ENCODE measurements around the gene PTGDR2. TPM values are rescaled to one million over a fixed set of nuclear protein-coding genes. Genes with fewer than 3 reads are reported as not detected.

The PTGDR2 gene
- total and polyA plus RNA-seq, 2 experiments from 2014 or later, result 0.06 TPM; not detected in 1

- no peaks in the 10 kb centered on the region for H3K79me2 ChIP-seq (ENCODE audit: insufficient read depth)
- TF ChIP-seq EZH2phosphoT487 (IDR thresholded peaks at IDR 0.05; ENCODE audit: insufficient read depth, low read depth) (no peak), EZH2 (IDR thresholded peaks at IDR 0.05; ENCODE audit: insufficient read depth, poor library complexity, severe bottlenecking) (no peak)
- no peak for DNase-seq
Measured at GRCh38 chr11:60866911-60867870, 11.4 kb upstream of the PTGDR2 start, which contains the start of gene ZP1. Gene ZP1 (plus strand): TSS chr11:60867542. CDS start chr11:60867562, 20 bp downstream.

DNA sequence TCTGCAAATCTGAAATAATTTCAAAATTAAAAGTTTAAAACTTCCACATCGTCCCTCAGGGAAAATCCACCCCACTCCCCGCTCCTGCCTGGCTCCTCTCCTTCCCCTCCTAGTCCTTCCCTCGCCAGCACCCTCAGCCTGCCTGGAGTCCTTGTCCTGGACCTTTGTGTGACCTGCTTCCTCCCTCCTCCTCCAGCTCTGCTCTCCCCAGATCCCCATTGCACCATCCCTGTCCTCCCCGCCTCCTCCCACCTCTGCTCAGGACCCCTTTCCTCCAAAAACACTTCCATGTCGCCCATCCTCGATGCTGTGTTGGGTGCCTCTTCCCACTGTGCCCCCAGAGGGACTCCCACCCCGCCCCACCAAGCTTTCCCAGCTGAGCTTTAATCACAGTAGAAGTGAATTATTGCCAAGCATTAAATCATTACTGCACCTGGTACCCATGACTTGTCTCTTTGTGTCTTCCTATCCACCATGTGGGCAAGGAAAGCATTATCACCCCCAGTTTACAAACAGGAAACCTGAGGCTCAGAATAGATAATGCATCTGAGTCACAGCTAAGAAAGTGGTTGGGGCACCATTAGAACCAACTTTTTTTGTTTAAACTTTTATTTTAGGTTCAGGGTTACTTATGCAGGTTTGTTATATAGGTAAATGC is 9.2 kb upstream of the PTGDR2 start:
- Histone ChIP-seq H3K4me3 (no peak overlapping the region), H3K9ac (no peak overlapping the region), H2AFZ (no peak overlapping the region), H4K20me1 (ENCODE audit: insufficient read depth) (no peaks in the 10 kb centered on the region), H3K36me3 (ENCODE audit: low read depth) (no peaks in the 10 kb centered on the region), H3F3A (ENCODE audit: insufficient read depth) (no peaks in the 10 kb centered on the region), H3K4me1 (ENCODE audit: insufficient read depth) (no peaks in the 10 kb centered on the region), H3K4me2 (ENCODE audit: unreplicated experiment) (no peak overlapping the region), H3K9me2 (ENCODE audit: insufficient read depth) (no peaks in the 10 kb centered on the region), H3K9me3 (ENCODE audit: low read depth) (no peaks in the 10 kb centered on the region), H3K27me3 (replicated peaks; ENCODE audit: insufficient read depth) (no peaks in the 10 kb centered on the region), H3K27ac (no peak overlapping the region), H3K79me2 (ENCODE audit: insufficient read depth) (no peaks in the 10 kb centered on the region)
- no peak for TF ChIP-seq EZH2 (IDR thresholded peaks at IDR 0.05; ENCODE audit: insufficient read depth, poor library complexity, severe bottlenecking)
- no peak for TF ChIP-seq EZH2phosphoT487 (IDR thresholded peaks at IDR 0.05; ENCODE audit: insufficient read depth, low read depth)
- in situ Hi-C loops (cut with MboI), result no loop called here
- DNase-seq, result no peak
- WGBS, 2 experiments (ENCODE audit: low coverage in 1 of 2, low lambda C conversion rate in 2 of 2, missing lambda C conversion rate in 2 of 2), result 40 to 45% methylated on average over 4 to 7 of the region's 7 CpGs

More at GRCh38 chr11:60866911-60867870, 11.4 kb upstream of the PTGDR2 start, which contains the start of gene ZP1:
- Histone ChIP-seq H3K4me2 (ENCODE audit: unreplicated experiment) (no peak within 1 kb of the TSS), H3K27ac (no peak within 1 kb of the TSS), H3F3A (ENCODE audit: insufficient read depth) (no peaks in the 10 kb centered on the region), H3K4me3 (no peak within 1 kb of the TSS), H3K27me3 (replicated peaks; ENCODE audit: insufficient read depth) (no peaks in the 10 kb centered on the region), H3K36me3 (ENCODE audit: low read depth) (no peaks in the 10 kb centered on the region), H3K9me3 (ENCODE audit: low read depth) (no peaks in the 10 kb centered on the region), H2AFZ (no peak within 1 kb of the TSS), H3K4me1 (ENCODE audit: insufficient read depth) (peaks cover 9% of the 10 kb centered on the region), H3K9ac (no peak within 1 kb of the TSS), H3K9me2 (ENCODE audit: insufficient read depth) (no peaks in the 10 kb centered on the region), H4K20me1 (ENCODE audit: insufficient read depth) (no peaks in the 10 kb centered on the region)
- in situ Hi-C loops (cut with MboI), result no loop called here
- 49 to 54% methylated on average over 12 to 13 of the region's 13 CpGs for WGBS, 2 experiments (ENCODE audit: low coverage in 1 of 2, low lambda C conversion rate in 2 of 2, missing lambda C conversion rate in 2 of 2)

- DNase-seq, result no peak
- Histone ChIP-seq H3K36me3 (ENCODE audit: low read depth) (no peaks in the 10 kb centered on the region), H3K4me2 (ENCODE audit: unreplicated experiment) (no peak overlapping the region), H3K9ac (no peak overlapping the region), H2AFZ (no peak overlapping the region), H3K27ac (no peak overlapping the region), H3K4me3 (no peak overlapping the region), H3F3A (ENCODE audit: insufficient read depth) (no peaks in the 10 kb centered on the region), H3K79me2 (ENCODE audit: insufficient read depth) (no peaks in the 10 kb centered on the region), H4K20me1 (ENCODE audit: insufficient read depth) (no peaks in the 10 kb centered on the region), H3K9me2 (ENCODE audit: insufficient read depth) (no peaks in the 10 kb centered on the region), H3K9me3 (ENCODE audit: low read depth) (no peaks in the 10 kb centered on the region), H3K4me1 (ENCODE audit: insufficient read depth) (no peaks in the 10 kb centered on the region), H3K27me3 (replicated peaks; ENCODE audit: insufficient read depth) (no peaks in the 10 kb centered on the region)
- WGBS, 2 experiments (ENCODE audit: low coverage in 1 of 2, low lambda C conversion rate in 2 of 2, missing lambda C conversion rate in 2 of 2), result 69 to 70% methylated on average over 16 of the region's 16 CpGs
- in situ Hi-C loops (cut with MboI), result no loop called here
- no peak for TF ChIP-seq EZH2phosphoT487 (IDR thresholded peaks at IDR 0.05; ENCODE audit: insufficient read depth, low read depth)
- no peak for TF ChIP-seq EZH2 (IDR thresholded peaks at IDR 0.05; ENCODE audit: insufficient read depth, poor library complexity, severe bottlenecking)
Measured at GRCh38 chr11:60863550-60864521, 8.1 kb upstream of the PTGDR2 start.

DNA sequence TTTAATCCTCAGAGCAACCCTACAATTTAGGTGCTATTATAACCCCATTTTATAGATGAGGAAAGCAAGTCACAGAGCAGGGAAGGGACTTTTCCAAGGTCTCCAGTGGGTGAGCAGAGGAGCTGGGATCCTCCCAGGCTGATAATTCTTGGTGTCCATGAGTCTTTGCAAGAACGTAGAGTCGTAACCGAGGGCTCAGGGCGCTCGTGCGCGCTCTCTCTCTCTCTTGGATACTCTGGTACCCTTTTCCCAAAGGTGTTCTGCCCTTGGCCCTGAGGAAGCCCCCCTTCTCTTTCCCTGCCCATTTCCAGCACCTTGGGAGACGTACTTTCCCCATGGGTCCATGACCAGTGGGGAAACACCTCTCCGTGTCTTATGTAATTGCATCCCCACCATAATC is 6.4 kb upstream of the PTGDR2 start:
- no peaks in the 10 kb centered on the region for H3K4me1 ChIP-seq (ENCODE audit: insufficient read depth)
- no peak overlapping the region for H3K9ac ChIP-seq
- H3K27ac ChIP-seq, result no peak overlapping the region
- no peaks in the 10 kb centered on the region for H3F3A ChIP-seq (ENCODE audit: insufficient read depth)
- no peaks in the 10 kb centered on the region for H3K9me2 ChIP-seq (ENCODE audit: insufficient read depth)
- H3K79me2 ChIP-seq (ENCODE audit: insufficient read depth), result no peaks in the 10 kb centered on the region
- in situ Hi-C loops (cut with MboI), result no loop called here
- no peaks in the 10 kb centered on the region for H4K20me1 ChIP-seq (ENCODE audit: insufficient read depth)
- TF ChIP-seq EZH2 (IDR thresholded peaks at IDR 0.05; ENCODE audit: insufficient read depth, poor library complexity, severe bottlenecking), result no peak
- no peaks in the 10 kb centered on the region for H3K9me3 ChIP-seq (ENCODE audit: low read depth)
- H3K4me3 ChIP-seq, result no peak overlapping the region
- H3K36me3 ChIP-seq (ENCODE audit: low read depth), result no peaks in the 10 kb centered on the region
- no peak for DNase-seq
- no peak overlapping the region for H3K4me2 ChIP-seq (ENCODE audit: unreplicated experiment)
- no peak overlapping the region for H2AFZ ChIP-seq
- WGBS, 2 experiments (ENCODE audit: low coverage in 1 of 2, low lambda C conversion rate in 2 of 2, missing lambda C conversion rate in 2 of 2), result 85 to 90% methylated on average over 9 of the region's 9 CpGs
- H3K27me3 ChIP-seq (replicated peaks; ENCODE audit: insufficient read depth), result no peaks in the 10 kb centered on the region

Measured in GM23248 (cell line).